Liver (tissue), 9 donors: ENCODE results near the gene TREM2. TPM values are rescaled to one million over a fixed set of nuclear protein-coding genes. Genes with fewer than 3 reads are reported as not detected.

Experiments
- DNase-seq: peaks from one replicate; pipeline ENCODE4 v3.0.0-alpha.2; 2017; ENCODE audit warnings: low spot score
- H3K27ac ChIP-seq, 2 donors: one replicate each; pipeline ENCODE4 v1.7.0; 2013; ENCODE audit warnings: inconsistent platforms in 2 of 2, low read length in 2 of 2, control low read depth in 1 of 2, low read depth in 1 of 2, mild to moderate bottlenecking in 1 of 2
- H3K27me3 ChIP-seq, 4 donors: one replicate each; pipeline versions ENCODE4 v1.6.1 to v1.7.0; 2013; ENCODE audit warnings: low read length in 3 of 4, inconsistent platforms in 1 of 4, mild to moderate bottlenecking in 1 of 4, moderate library complexity in 1 of 4; ENCODE audit not compliant: control insufficient read depth in 4 of 4, insufficient read depth in 4 of 4
- H3K36me3 ChIP-seq, 4 donors: one replicate each; pipeline versions ENCODE4 v1.6.1 to v1.7.0; 2013; ENCODE audit warnings: low read length in 3 of 4, mild to moderate bottlenecking in 3 of 4, low read depth in 1 of 4, moderate library complexity in 1 of 4; ENCODE audit not compliant: control insufficient read depth in 4 of 4, insufficient read depth in 3 of 4
- H3K4me1 ChIP-seq, 4 donors: one replicate each; pipeline versions ENCODE4 v1.6.1 to v1.7.0; 2013; ENCODE audit warnings: low read length in 3 of 4, mild to moderate bottlenecking in 3 of 4, moderate library complexity in 1 of 4; ENCODE audit not compliant: control insufficient read depth in 4 of 4, insufficient read depth in 4 of 4
- H3K4me3 ChIP-seq, 3 donors: one replicate each; pipeline versions ENCODE4 v1.6.1 to v1.7.0; 2013; ENCODE audit warnings: low read length in 3 of 3, control low read depth in 1 of 3, low read depth in 1 of 3, mild to moderate bottlenecking in 1 of 3
- H3K9ac ChIP-seq, 2 donors: one replicate each; pipeline ENCODE4 v1.7.0; 2013; ENCODE audit warnings: low read length in 2 of 2, mild to moderate bottlenecking in 2 of 2, moderate library complexity in 2 of 2, control low read depth in 1 of 2, low read depth in 1 of 2
- H3K9me3 ChIP-seq, 4 donors: one replicate each; pipeline versions ENCODE4 v1.6.1 to v1.7.0; 2013; ENCODE audit warnings: low read length in 3 of 4; ENCODE audit not compliant: control insufficient read depth in 4 of 4
- ATF3 ChIP-seq: IDR thresholded peaks from 2 replicates; pipeline ENCODE4 v1.6.1; 2016; ENCODE audit warnings: antibody characterized with exemption
- CTCF ChIP-seq: fragments of 150-350 bp; IDR thresholded peaks from 2 replicates; pipeline ENCODE4 v1.5.1; 2017; ENCODE audit warnings: improper control_type of control experiment, low read depth, low read length; ENCODE audit not compliant: missing input control
- EGR1 ChIP-seq, 2 donors: IDR thresholded peaks; 2 replicates each; pipeline ENCODE4 v1.6.1; 2016 to 2018; ENCODE audit warnings: antibody characterized with exemption in 2 of 2, low read depth in 2 of 2
- FOXA1 ChIP-seq: IDR thresholded peaks from 2 replicates; pipeline ENCODE4 v1.6.1; 2016; ENCODE audit warnings: antibody characterized with exemption
- FOXA2 ChIP-seq: IDR thresholded peaks from 2 replicates; pipeline ENCODE4 v1.6.1; 2016; ENCODE audit warnings: antibody characterized with exemption
- GABPA ChIP-seq, 2 donors: IDR thresholded peaks in 1 of 2; conservative IDR thresholded peaks in 1 of 2; 2 replicates each; pipeline ENCODE4 v1.6.1; 2016; ENCODE audit warnings: antibody characterized with exemption in 2 of 2, mild to moderate bottlenecking in 1 of 2, moderate library complexity in 1 of 2
- HNF4A ChIP-seq, 2 donors: conservative IDR thresholded peaks; 2 replicates each; pipeline ENCODE4 v1.6.1; 2016; ENCODE audit warnings: antibody characterized with exemption in 2 of 2, mild to moderate bottlenecking in 2 of 2
- HNF4G ChIP-seq: IDR thresholded peaks from 2 replicates; pipeline ENCODE4 v1.6.1; 2016; ENCODE audit warnings: antibody characterized with exemption
- MAX ChIP-seq: IDR thresholded peaks from 2 replicates; pipeline ENCODE4 v1.6.1; 2016; ENCODE audit warnings: antibody characterized with exemption
- NR2F2 ChIP-seq: IDR thresholded peaks from 2 replicates; pipeline ENCODE4 v1.6.1; 2016; ENCODE audit warnings: antibody characterized with exemption
- RAD21 ChIP-seq, 2 donors: IDR thresholded peaks; 2 replicates each; pipeline ENCODE4 v1.6.1; 2016; ENCODE audit warnings: antibody characterized with exemption in 2 of 2, mild to moderate bottlenecking in 2 of 2
- REST ChIP-seq: IDR thresholded peaks from 2 replicates; pipeline ENCODE4 v1.6.1; 2016; ENCODE audit warnings: antibody characterized with exemption, mild to moderate bottlenecking
- RXRA ChIP-seq, 2 donors: IDR thresholded peaks; 2 replicates each; pipeline ENCODE4 v1.6.1; 2017 to 2018; ENCODE audit warnings: antibody characterized with exemption in 2 of 2, mild to moderate bottlenecking in 1 of 2
- TAF1 ChIP-seq: conservative IDR thresholded peaks from 2 replicates; pipeline ENCODE4 v1.6.1; 2016; ENCODE audit warnings: antibody characterized with exemption, mild to moderate bottlenecking
- YY1 ChIP-seq: IDR thresholded peaks from 2 replicates; pipeline ENCODE4 v1.6.1; 2016; ENCODE audit warnings: antibody characterized with exemption, mild to moderate bottlenecking
- ZBTB33 ChIP-seq: IDR thresholded peaks from 2 replicates; pipeline ENCODE4 v1.6.1; 2016; ENCODE audit warnings: antibody characterized with exemption
- WGBS: extraction: QIAGEN DNeasy Blood & Tissue Kit; methylation state at CpG from one replicate; pipeline ENCODE4 v1.1.7; 2013; 5-methylcytosine and 5-hydroxymethylcytosine counted together
- polyA plus RNA-seq, 2 donors: library from polyadenylated mRNA; stranded (reverse) in 1 of 2; unstranded in 1 of 2; fragments of 200-250 nt in 1 of 2; fragments of >200 nt in 1 of 2; fragmentation: Nextera tagmentation in 1 of 2; extraction: Ambion mirVana in 1 of 2; gene quantifications; one replicate each; pipeline versions ENCODE4 v1.2.1 to v1.2.3, GENCODE V29; 2013 to 2015
- total RNA-seq, 2 donors: library from RNA; depleted of rRNA; stranded (reverse); fragments of >200 nt; gene quantifications; one replicate each; pipeline ENCODE4 v1.2.3, GENCODE V29; 2014
- donor health status: healthy.
- donor health status: healthy.
- donor health status: healthy.
- donor health status: healthy.
- donor health status: healthy.

The TREM2 gene
- total and polyA plus RNA-seq, 4 donors, result 0.18 to 0.90 TPM; not detected in 2

GRCh38 chr6:41163419-41163717 is 452 bp upstream of the TREM2 start:
- Histone ChIP-seq H3K36me3 (no peaks in the 10 kb centered on the region), H3K4me3 (no peak overlapping the region), H3K27ac (no peak overlapping the region), H3K9ac (no peak overlapping the region), H3K9me3 (no peaks in the 10 kb centered on the region), H3K27me3 (peaks cover 0 to 3% (median 0%) of the 10 kb centered on the region in 4 donors), H3K4me1 (no peaks in the 10 kb centered on the region)
- TF ChIP-seq RAD21 (IDR thresholded peaks at IDR 0.05), result no peak
- no peak for TF ChIP-seq CTCF
- TF ChIP-seq EGR1 (IDR thresholded peaks at IDR 0.05; ENCODE audit: low read depth in 2 of 2), result no peak
- WGBS, result 91% methylated on average over 1 of the region's 1 CpG
- no peak for DNase-seq

- Histone ChIP-seq H3K27ac (no peak overlapping the region), H3K27me3 (peaks cover 0 to 3% (median 0%) of the 10 kb centered on the region in 4 donors), H3K4me1 (no peaks in the 10 kb centered on the region), H3K9ac (no peak overlapping the region), H3K4me3 (no peak overlapping the region), H3K9me3 (no peaks in the 10 kb centered on the region), H3K36me3 (no peaks in the 10 kb centered on the region)
- 72% methylated on average over 13 of the region's 13 CpGs for WGBS
- DNase-seq, result no peak
- no peak for TF ChIP-seq GABPA (IDR thresholded peaks at IDR 0.05 in 1 of 2, conservative IDR thresholded peaks at IDR 0.05 in 1 of 2)
- no peak for TF ChIP-seq TAF1
- no peak for TF ChIP-seq REST
- TF ChIP-seq EGR1 (IDR thresholded peaks at IDR 0.05; ENCODE audit: low read depth in 2 of 2), result no peak
- TF ChIP-seq YY1, result no peak
- no peak for TF ChIP-seq CTCF
- no peak for TF ChIP-seq FOXA2
- TF ChIP-seq ZBTB33, result no peak
- no peak for TF ChIP-seq HNF4A (conservative IDR thresholded peaks at IDR 0.05)
- no peak for TF ChIP-seq NR2F2
- TF ChIP-seq MAX, result no peak
- no peak for TF ChIP-seq RAD21 (IDR thresholded peaks at IDR 0.05)
- TF ChIP-seq HNF4G, result no peak
- TF ChIP-seq FOXA1, result no peak
- no peak for TF ChIP-seq RXRA (IDR thresholded peaks at IDR 0.05)
- no peak for TF ChIP-seq ATF3
Observed at GRCh38 chr6:41161851-41162552, 914 bp downstream of the TREM2 start.
